ENCODE measurements around the gene SPATS2.
"Not testable (repeated sequence)": the region's sequence is repeated elsewhere in the genome, so short reads cannot be mapped to it uniquely, and the experiment has no call there.

The SPATS2 gene

GRCh38 chr12:49428793-49429192 is 61.5 kb downstream of the SPATS2 start:
- Histone ChIP-seq H3K27ac (ENCODE audit: low read depth, low read length) (no peak overlapping the region), H3K4me1 (ENCODE audit: control insufficient read depth, low read length) (peaks cover 16% of the 10 kb centered on the region), H3K9me3 (ENCODE audit: control insufficient read depth, insufficient read depth, low read length) (0 out of 2 replicates have a peak, but pooled peaks cover 5% of the 10 kb centered on the region), H3K4me2 (ENCODE audit: low read length) (peak overlapping the region; percentile 14), H3K9me2 (replicated peaks; ENCODE audit: control insufficient read depth, low read length) (no peaks in the 10 kb centered on the region), H3K4me3 (ENCODE audit: low read length) (no peak overlapping the region), H3K79me2 (ENCODE audit: control insufficient read depth, low read length) (peaks cover 5% of the 10 kb centered on the region), H4K20me1 (ENCODE audit: control insufficient read depth, insufficient read depth, low read depth, low read length) (no peaks in the 10 kb centered on the region), H3K36me3 (ENCODE audit: control insufficient read depth, low read length) (peaks cover 6% of the 10 kb centered on the region), H3F3A (ENCODE audit: control insufficient read depth, insufficient read depth) (no peaks in the 10 kb centered on the region), H3K27me3 (ENCODE audit: control insufficient read depth, low read length) (no peaks in the 10 kb centered on the region)
- no peak for TF ChIP-seq CTCF (IDR thresholded peaks at IDR 0.05; ENCODE audit: low read depth, low read length, poor library complexity, severe bottlenecking)

GRCh38 chr12:49432616-49433015 is 65.4 kb downstream of the SPATS2 start:
- Histone ChIP-seq H4K20me1 (ENCODE audit: control insufficient read depth, insufficient read depth, low read depth, low read length) (no peaks in the 10 kb centered on the region), H3K9me2 (replicated peaks; ENCODE audit: control insufficient read depth, low read length) (no peaks in the 10 kb centered on the region), H3K4me2 (ENCODE audit: low read length) (no peak overlapping the region), H3K27me3 (ENCODE audit: control insufficient read depth, low read length) (no peaks in the 10 kb centered on the region), H3K36me3 (ENCODE audit: control insufficient read depth, low read length) (no peaks in the 10 kb centered on the region), H3K4me1 (ENCODE audit: control insufficient read depth, low read length) (peaks cover 16% of the 10 kb centered on the region), H3K27ac (ENCODE audit: low read depth, low read length) (no peak overlapping the region), H3K4me3 (ENCODE audit: low read length) (no peak overlapping the region), H3K9me3 (ENCODE audit: control insufficient read depth, insufficient read depth, low read length) (0 out of 2 replicates have a peak, but pooled peaks cover 6% of the 10 kb centered on the region), H3K79me2 (ENCODE audit: control insufficient read depth, low read length) (peaks cover 11% of the 10 kb centered on the region), H3F3A (ENCODE audit: control insufficient read depth, insufficient read depth) (no peaks in the 10 kb centered on the region)
- TF ChIP-seq EZH2phosphoT487 (IDR thresholded peaks at IDR 0.05; ENCODE audit: borderline replicate concordance, low read length) = no peak
- TF ChIP-seq CTCF (IDR thresholded peaks at IDR 0.05; ENCODE audit: low read depth, low read length, poor library complexity, severe bottlenecking) = no peak

- H3K36me3 ChIP-seq (ENCODE audit: control insufficient read depth, low read length); H3F3A ChIP-seq (ENCODE audit: control insufficient read depth, insufficient read depth); H3K9me3 ChIP-seq (ENCODE audit: control insufficient read depth, insufficient read depth, low read length); H3K27me3 ChIP-seq (ENCODE audit: control insufficient read depth, low read length); H3K9me2 ChIP-seq (replicated peaks; ENCODE audit: control insufficient read depth, low read length); H3K27ac ChIP-seq (ENCODE audit: low read depth, low read length); H3K4me2 ChIP-seq (ENCODE audit: low read length); H3K4me1 ChIP-seq (ENCODE audit: control insufficient read depth, low read length); H4K20me1 ChIP-seq (ENCODE audit: control insufficient read depth, insufficient read depth, low read depth, low read length); H3K4me3 ChIP-seq (ENCODE audit: low read length): not testable (repeated sequence)
- peaks cover 17% of the 10 kb centered on the region for H3K79me2 ChIP-seq (ENCODE audit: control insufficient read depth, low read length)
Observed at GRCh38 chr12:49436799-49437198, 69.5 kb downstream of the SPATS2 start.

- Histone ChIP-seq H3K27me3 (ENCODE audit: control insufficient read depth, low read length) (no peaks in the 10 kb centered on the region), H3K4me1 (ENCODE audit: control insufficient read depth, low read length) (no peaks in the 10 kb centered on the region), H3K4me3 (ENCODE audit: low read length) (no peak overlapping the region), H3K9me2 (replicated peaks; ENCODE audit: control insufficient read depth, low read length) (no peaks in the 10 kb centered on the region), H3K36me3 (ENCODE audit: control insufficient read depth, low read length) (no peaks in the 10 kb centered on the region), H3K79me2 (ENCODE audit: control insufficient read depth, low read length) (peaks cover 13% of the 10 kb centered on the region; the same call in 1 of the 2 replicates), H3K4me2 (ENCODE audit: low read length) (no peak overlapping the region), H4K20me1 (ENCODE audit: control insufficient read depth, insufficient read depth, low read depth, low read length) (no peaks in the 10 kb centered on the region), H3F3A (ENCODE audit: control insufficient read depth, insufficient read depth) (no peaks in the 10 kb centered on the region), H3K9me3 (ENCODE audit: control insufficient read depth, insufficient read depth, low read length) (no peaks in the 10 kb centered on the region), H3K27ac (ENCODE audit: low read depth, low read length) (no peak overlapping the region)
- TF ChIP-seq CTCF (IDR thresholded peaks at IDR 0.05; ENCODE audit: low read depth, low read length, poor library complexity, severe bottlenecking) (no peak), EZH2phosphoT487 (IDR thresholded peaks at IDR 0.05; ENCODE audit: borderline replicate concordance, low read length) (no peak)
Observed at GRCh38 chr12:49439042-49439441, 71.8 kb downstream of the SPATS2 start.
